ENCODE measurements around the gene IGF2BP2.

- TF ChIP-seq CHD7 (IDR thresholded peaks at IDR 0.05; ENCODE audit: insufficient replicate concordance, low read length) = no peak
- TF ChIP-seq EP300 (IDR thresholded peaks at IDR 0.05; ENCODE audit: borderline replicate concordance in 1 of 2, low read depth in 2 of 2, low read length in 2 of 2) = no peak
- no peak for TF ChIP-seq SRF (IDR thresholded peaks at IDR 0.05; ENCODE audit: low read depth, low read length)
- TF ChIP-seq TEAD4 (IDR thresholded peaks at IDR 0.05; ENCODE audit: low read depth, low read length) = no peak
- no peak for TF ChIP-seq POLR2AphosphoS5 (IDR thresholded peaks at IDR 0.05; ENCODE audit: low read depth, low read length)
- no peak for TF ChIP-seq POLR2A (IDR thresholded peaks at IDR 0.05; ENCODE audit: control extremely low read depth in 1 of 2, low read depth in 2 of 2, low read length in 2 of 2)
- TF ChIP-seq EZH2 (IDR thresholded peaks at IDR 0.05; ENCODE audit: low read depth, low read length, severe bottlenecking) = no peak
Observed at GRCh38 chr3:185594073-185594472, 230.8 kb downstream of the IGF2BP2 start.

Measured in H1 (cell line).